Endodermal cell (in vitro differentiated cells): ENCODE measurements around the gene UNC5B. TPM values are rescaled to one million over a fixed set of nuclear protein-coding genes. Genes with fewer than 3 reads are reported as not detected.
A peak's percentile ranks its signal among the peaks of the same experiment; 100 is the strongest.

Experiments used
- DNase-seq: peaks from one replicate; pipeline ENCODE4 v3.0.0-alpha.2; 2017
- H3K27ac ChIP-seq: 2 replicates; pipeline ENCODE4 v1.5.1; 2013; ENCODE audit warnings: mild to moderate bottlenecking, low read depth, low read length, moderate library complexity
- H3K27me3 ChIP-seq: 2 replicates; pipeline ENCODE4 v1.6.1; 2013; ENCODE audit warnings: mild to moderate bottlenecking, low read length, moderate library complexity; ENCODE audit not compliant: insufficient read depth, control insufficient read depth, poor library complexity, severe bottlenecking
- H3K36me3 ChIP-seq: 2 replicates; pipeline ENCODE4 v1.7.0; 2013; ENCODE audit warnings: mild to moderate bottlenecking, low read length, moderate library complexity; ENCODE audit not compliant: control insufficient read depth, insufficient read depth
- H3K4me1 ChIP-seq: one replicate; pipeline ENCODE4 v1.7.0; 2013; ENCODE audit warnings: low read length; ENCODE audit not compliant: control insufficient read depth, insufficient read depth
- H3K4me3 ChIP-seq: 2 replicates; pipeline ENCODE4 v1.5.1; 2013; ENCODE audit warnings: mild to moderate bottlenecking, low read length, moderate library complexity
- H3K9ac ChIP-seq: 2 replicates; pipeline ENCODE4 v1.6.1; 2013; ENCODE audit warnings: mild to moderate bottlenecking, low read length, moderate library complexity; ENCODE audit not compliant: poor library complexity, severe bottlenecking; ENCODE audit errors: extremely low read depth
- H3K9me3 ChIP-seq: 2 replicates; pipeline ENCODE4 v1.6.1; 2013; ENCODE audit warnings: mild to moderate bottlenecking, low read length, moderate library complexity; ENCODE audit not compliant: control insufficient read depth
- H3K27ac Mint-ChIP-seq: 2 replicates; pipeline ENCODE4 v1.8.0; 2020; ENCODE audit warnings: mixed read lengths
- H3K27me3 Mint-ChIP-seq: 2 replicates; pipeline ENCODE4 v1.8.0; 2021; ENCODE audit warnings: mild to moderate bottlenecking, mixed read lengths; ENCODE audit not compliant: insufficient read depth
- H3K36me3 Mint-ChIP-seq: 2 replicates; pipeline ENCODE4 v1.8.0; 2020; ENCODE audit warnings: low read depth, mixed read lengths
- H3K4me1 Mint-ChIP-seq: 2 replicates; pipeline ENCODE4 v1.8.0; 2020; ENCODE audit warnings: mixed read lengths
- H3K4me3 Mint-ChIP-seq: 2 replicates; pipeline ENCODE4 v1.8.0; 2020; ENCODE audit warnings: mild to moderate bottlenecking, moderate library complexity, mixed read lengths
- H3K9me3 Mint-ChIP-seq: 2 replicates; pipeline ENCODE4 v1.8.0; 2020; ENCODE audit warnings: mild to moderate bottlenecking, mixed read lengths
- CTCF ChIP-seq: fragments of 200-600 bp; sonication (generic); conservative IDR thresholded peaks from 2 replicates; pipeline ENCODE4 v1.5.0; 2021; ENCODE audit warnings: antibody characterized with exemption, mild to moderate bottlenecking
- WGBS, 2 experiments: methylation state at CpG; one replicate each; pipeline versions ENCODE4 v1.1.5 to v1.1.7; 2013; ENCODE audit warnings: missing lambda C conversion rate in 2 of 2, mixed read lengths in 1 of 2; ENCODE audit not compliant: insufficient coverage in 1 of 2, insufficient read length in 1 of 2; 5-methylcytosine and 5-hydroxymethylcytosine counted together
- total RNA-seq, 2 donors: library from RNA; stranded (reverse); fragmentation: NEBNext Ultra II Directional in 1 of 2; extraction: Animal tissue kit (Norgen Biotek cat#: 25700) in 1 of 2; gene quantifications; 2 replicates in 1 of 2; 3 replicates in 1 of 2; pipeline ENCODE4 v1.2.1, GENCODE V29; 2021

UNC5B gene
- total RNA-seq, 2 donors from 2014 or later: 9.7 to 14.5 TPM

- Mint-ChIP-seq H3K4me3 (no peak overlapping the region), H3K9me3 (no peaks in the 10 kb centered on the region), H3K27me3 (no peaks in the 10 kb centered on the region), H3K36me3 (peaks cover 7% of the 10 kb centered on the region), H3K27ac (no peak overlapping the region), H3K4me1 (no peaks in the 10 kb centered on the region)
- Histone ChIP-seq H3K9ac (no peak overlapping the region), H3K27ac (no peak overlapping the region), H3K27me3 (no peaks in the 10 kb centered on the region), H3K36me3 (peaks cover 4% of the 10 kb centered on the region), H3K4me1 (no peaks in the 10 kb centered on the region), H3K9me3 (no peaks in the 10 kb centered on the region), H3K4me3 (no peak overlapping the region)
- WGBS, 2 experiments: 91% methylated on average over 9 to 12 of the region's 12 CpGs
- no peak for TF ChIP-seq CTCF
- DNase-seq: no peak
These were observed 89.1 kb downstream of the UNC5B start for GRCh38 chr10:71301371-71301916.

- no peak overlapping the region for H3K27ac ChIP-seq
- H3K27ac Mint-ChIP-seq: no peak overlapping the region
- no peak overlapping the region for H3K4me3 ChIP-seq
- 92 to 93% methylated on average over 3 to 4 of the region's 4 CpGs for WGBS, 2 experiments
- no peaks in the 10 kb centered on the region for H3K27me3 Mint-ChIP-seq
- no peak overlapping the region for H3K9ac ChIP-seq
- TF ChIP-seq CTCF: no peak
- H3K4me3 Mint-ChIP-seq: no peak overlapping the region
- peaks cover 5% of the 10 kb centered on the region for H3K36me3 Mint-ChIP-seq
- no peaks in the 10 kb centered on the region for H3K4me1 Mint-ChIP-seq
- H3K4me1 ChIP-seq: no peaks in the 10 kb centered on the region
- no peaks in the 10 kb centered on the region for H3K9me3 ChIP-seq
- no peaks in the 10 kb centered on the region for H3K27me3 ChIP-seq
- H3K36me3 ChIP-seq: peaks cover 4% of the 10 kb centered on the region
- DNase-seq: no peak
- H3K9me3 Mint-ChIP-seq: no peaks in the 10 kb centered on the region
These were observed 90.1 kb downstream of the UNC5B start for GRCh38 chr10:71302451-71302850.

GRCh38 chr10:71302874-71303568, 90.7 kb downstream of the UNC5B start:
- Mint-ChIP-seq H3K27me3 (no peaks in the 10 kb centered on the region), H3K36me3 (peaks cover 3% of the 10 kb centered on the region), H3K4me3 (no peak overlapping the region), H3K27ac (no peak overlapping the region), H3K4me1 (no peaks in the 10 kb centered on the region), H3K9me3 (no peaks in the 10 kb centered on the region)
- H3K27me3 ChIP-seq: no peaks in the 10 kb centered on the region
- H3K27ac ChIP-seq: no peak overlapping the region
- WGBS, 2 experiments: 72 to 82% methylated on average over 6 to 8 of the region's 8 CpGs
- no peak overlapping the region for H3K9ac ChIP-seq
- H3K36me3 ChIP-seq: peaks cover 4% of the 10 kb centered on the region
- DNase-seq: no peak
- no peaks in the 10 kb centered on the region for H3K4me1 ChIP-seq
- peak; percentile 69 for TF ChIP-seq CTCF
- H3K4me3 ChIP-seq: no peak overlapping the region
- no peaks in the 10 kb centered on the region for H3K9me3 ChIP-seq
